GM06990 (cell line): ENCODE data around the gene PSAP.

Experiments
- DNase-seq: peaks from one replicate; pipeline ENCODE4 v3.0.0-alpha.2; 2011; ENCODE audit not compliant: insufficient read length; ENCODE audit errors: extremely low read depth
- H3K27me3 ChIP-seq: replicated peaks from 2 replicates; pipeline ENCODE4 v1.6.0; 2011; ENCODE audit warnings: low read length; ENCODE audit not compliant: control insufficient read depth, insufficient read depth
- H3K36me3 ChIP-seq: 2 replicates; pipeline ENCODE4 v1.5.1; 2011; ENCODE audit warnings: low read length; ENCODE audit not compliant: control insufficient read depth, insufficient read depth
- H3K4me3 ChIP-seq: replicated peaks from 2 replicates; pipeline ENCODE4 v1.5.1; 2011; ENCODE audit warnings: low read depth, mild to moderate bottlenecking, control low read depth, low read length
- TF ChIP-seq, protein P1 (sequence below): IDR thresholded peaks from 2 replicates; pipeline ENCODE4 v1.5.1; 2011; ENCODE audit warnings: low read length, control low read depth, mild to moderate bottlenecking, inconsistent platforms; ENCODE audit not compliant: insufficient read depth, poor library complexity, severe bottlenecking

Gene PSAP

DNA sequence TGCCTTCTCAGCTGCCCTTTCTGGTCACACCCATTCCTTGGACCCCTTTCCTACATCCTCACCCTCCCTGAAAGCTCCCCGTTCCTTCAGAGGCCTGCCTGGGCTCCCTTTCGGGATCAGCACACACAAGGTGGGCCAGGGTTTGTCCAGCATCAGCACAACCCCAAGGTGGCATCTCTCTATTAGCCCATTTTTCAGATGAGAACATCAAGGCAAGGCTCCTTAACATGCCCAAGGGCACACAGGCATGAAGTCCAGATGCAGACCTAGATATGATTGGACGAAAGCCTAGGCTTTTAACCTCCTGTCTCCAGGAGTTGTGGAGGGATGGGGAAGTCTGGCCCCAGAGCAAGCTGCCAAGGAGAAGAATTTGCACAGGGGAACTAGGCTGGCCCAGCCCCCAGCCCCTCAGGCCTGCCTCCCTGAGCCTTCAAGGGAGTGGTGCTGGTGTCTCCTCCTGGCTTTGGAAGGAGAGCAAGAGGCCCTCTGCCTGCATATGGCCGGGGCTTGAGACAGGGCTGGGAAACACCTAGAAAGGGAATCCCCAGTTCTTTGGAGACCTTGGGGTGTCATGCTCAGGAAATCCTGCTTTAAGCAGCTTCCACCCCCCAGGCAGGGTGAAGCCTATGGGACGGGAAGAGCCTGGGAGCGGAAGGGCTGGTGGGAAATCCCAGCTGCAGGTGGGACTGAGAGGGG, 68.7 kb downstream of the PSAP start:
- Histone ChIP-seq H3K27me3 (no peaks in the 10 kb centered on the region), H3K4me3 (no peak overlapping the region), H3K36me3 (no peaks in the 10 kb centered on the region)
- TF ChIP-seq, protein P1, sequence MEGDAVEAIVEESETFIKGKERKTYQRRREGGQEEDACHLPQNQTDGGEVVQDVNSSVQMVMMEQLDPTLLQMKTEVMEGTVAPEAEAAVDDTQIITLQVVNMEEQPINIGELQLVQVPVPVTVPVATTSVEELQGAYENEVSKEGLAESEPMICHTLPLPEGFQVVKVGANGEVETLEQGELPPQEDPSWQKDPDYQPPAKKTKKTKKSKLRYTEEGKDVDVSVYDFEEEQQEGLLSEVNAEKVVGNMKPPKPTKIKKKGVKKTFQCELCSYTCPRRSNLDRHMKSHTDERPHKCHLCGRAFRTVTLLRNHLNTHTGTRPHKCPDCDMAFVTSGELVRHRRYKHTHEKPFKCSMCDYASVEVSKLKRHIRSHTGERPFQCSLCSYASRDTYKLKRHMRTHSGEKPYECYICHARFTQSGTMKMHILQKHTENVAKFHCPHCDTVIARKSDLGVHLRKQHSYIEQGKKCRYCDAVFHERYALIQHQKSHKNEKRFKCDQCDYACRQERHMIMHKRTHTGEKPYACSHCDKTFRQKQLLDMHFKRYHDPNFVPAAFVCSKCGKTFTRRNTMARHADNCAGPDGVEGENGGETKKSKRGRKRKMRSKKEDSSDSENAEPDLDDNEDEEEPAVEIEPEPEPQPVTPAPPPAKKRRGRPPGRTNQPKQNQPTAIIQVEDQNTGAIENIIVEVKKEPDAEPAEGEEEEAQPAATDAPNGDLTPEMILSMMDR = no peak
- DNase-seq = no peak

DNA sequence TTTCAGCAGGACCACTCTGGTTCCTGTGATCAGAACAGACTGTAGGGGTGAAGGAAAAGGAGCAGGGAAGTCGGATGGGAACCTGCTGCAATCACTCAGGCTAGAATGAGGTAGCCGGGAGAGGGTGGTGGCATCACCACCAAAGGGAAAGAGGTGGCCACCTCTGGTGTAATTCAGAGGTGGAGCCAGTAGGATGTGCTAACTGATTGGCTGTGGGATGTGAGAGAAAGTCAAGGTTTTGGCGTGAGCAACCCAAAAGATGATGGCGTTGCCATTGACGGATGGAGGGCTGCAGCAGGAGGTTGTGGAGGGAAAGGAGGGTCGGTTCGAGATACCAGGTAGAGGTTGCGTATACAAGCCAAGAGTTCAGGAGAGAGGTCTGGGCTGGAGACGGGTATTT, 70.3 kb downstream of the PSAP start:
- TF ChIP-seq, protein P1 = no peak
- no peak for DNase-seq
- H3K27me3 ChIP-seq = no peaks in the 10 kb centered on the region
- no peaks in the 10 kb centered on the region for H3K36me3 ChIP-seq
- H3K4me3 ChIP-seq = no peak overlapping the region

DNA sequence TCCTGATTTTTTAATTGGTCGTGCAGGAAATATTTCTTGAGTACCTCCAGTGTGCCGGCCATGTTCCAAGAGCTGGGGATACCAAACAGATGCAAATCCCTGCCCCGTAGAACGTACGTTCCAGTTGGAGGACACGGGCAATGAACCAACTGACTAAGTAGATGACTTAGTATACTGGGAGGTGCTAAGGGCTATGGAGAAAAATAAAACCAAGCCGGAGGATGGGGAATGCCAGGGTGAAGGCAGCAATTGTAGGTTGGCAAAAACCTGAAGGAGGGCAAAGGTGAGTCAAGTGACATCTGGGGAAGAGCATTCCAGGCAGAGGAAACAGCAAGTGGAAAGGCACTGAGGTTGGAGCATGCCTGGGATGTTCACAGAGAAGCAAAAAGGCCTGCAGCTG, 70.9 kb downstream of the PSAP start:
- DNase-seq = no peak
- no peak overlapping the region for H3K4me3 ChIP-seq
- H3K36me3 ChIP-seq = no peaks in the 10 kb centered on the region
- no peaks in the 10 kb centered on the region for H3K27me3 ChIP-seq
- TF ChIP-seq, protein P1 = no peak

DNA sequence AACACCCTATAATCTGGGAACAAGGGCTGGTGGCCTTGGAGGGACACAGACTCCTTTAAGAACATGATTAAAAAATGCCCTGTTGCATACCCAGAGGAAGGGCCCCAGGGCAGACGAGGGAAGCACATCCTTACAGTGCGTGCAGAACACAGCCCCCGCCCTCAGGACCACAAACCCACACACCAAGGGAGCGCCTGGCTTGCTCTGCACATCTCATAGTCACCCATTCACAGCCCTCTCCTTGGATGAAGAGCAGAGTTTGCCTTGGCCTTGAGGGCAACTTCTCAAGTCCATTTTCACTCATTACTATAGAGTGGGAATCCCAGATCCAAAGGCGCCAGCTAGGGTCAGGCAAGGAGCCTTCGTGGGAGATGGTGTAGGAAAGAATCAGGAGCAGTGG, 71.4 kb downstream of the PSAP start:
- Histone ChIP-seq H3K27me3 (no peaks in the 10 kb centered on the region), H3K36me3 (no peaks in the 10 kb centered on the region), H3K4me3 (no peak overlapping the region)
- DNase-seq = no peak
- TF ChIP-seq, protein P1 = no peak

DNA sequence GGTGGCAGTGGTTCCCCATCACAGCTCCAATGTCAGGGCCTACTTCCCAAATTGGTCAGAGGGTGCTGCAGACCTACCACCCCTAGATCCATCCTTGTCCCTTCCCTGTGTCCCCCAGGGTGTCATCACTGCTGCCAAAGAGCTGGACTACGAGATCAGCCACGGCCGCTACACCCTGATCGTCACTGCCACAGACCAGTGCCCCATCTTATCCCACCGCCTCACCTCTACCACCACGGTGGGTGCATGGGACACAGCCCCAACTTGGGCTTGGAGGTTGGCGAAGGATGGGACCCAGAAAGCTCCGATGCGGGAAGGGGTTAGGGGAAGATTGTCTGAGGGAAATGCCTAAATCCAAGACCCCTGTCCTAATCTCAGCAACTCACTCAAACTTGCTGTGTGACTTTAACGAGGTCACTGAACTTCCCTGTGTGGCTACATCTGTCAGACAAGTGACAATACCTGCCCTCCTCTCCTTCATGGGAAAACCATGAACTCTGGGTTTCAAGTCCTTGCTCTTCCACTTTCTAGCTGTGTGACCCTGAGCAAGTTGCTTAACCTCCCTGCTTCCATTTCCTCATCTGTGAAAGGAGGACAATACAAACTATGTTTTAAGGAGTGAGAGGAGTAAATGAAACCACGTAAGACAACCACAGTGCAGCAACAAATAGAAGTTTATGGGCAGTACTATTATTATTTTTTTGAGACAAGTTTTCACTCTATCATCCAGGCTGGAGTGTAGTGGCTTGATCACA, 72.8 kb downstream of the PSAP start:
- H3K4me3 ChIP-seq = no peak overlapping the region
- TF ChIP-seq, protein P1 = no peak
- no peaks in the 10 kb centered on the region for H3K36me3 ChIP-seq
- H3K27me3 ChIP-seq = no peaks in the 10 kb centered on the region
- DNase-seq = no peak
